Gastrocnemius medialis (tissue), 4 donors: ENCODE data around the gene RNF151.

Experiments
- POLR2A ChIP-seq, 2 donors: fragments of 450-650 bp; IDR thresholded peaks; one replicate each; pipeline ENCODE4 v1.6.1; 2017; ENCODE audit warnings: antibody characterized with exemption in 2 of 2, mild to moderate bottlenecking in 2 of 2, moderate library complexity in 2 of 2
- TF ChIP-seq, protein P1 (sequence below), 5 experiments: fragments of 450-650 bp in 3 of 5; fragments of 200-600 bp in 2 of 5; sonication (generic) in 2 of 5; IDR thresholded peaks in 4 of 5; conservative IDR thresholded peaks in 1 of 5; 1 replicate in 4 of 5; 2 replicates in 1 of 5; pipeline ENCODE4 v1.5.1; 2016 to 2019; ENCODE audit warnings: antibody characterized with exemption in 5 of 5, mild to moderate bottlenecking in 3 of 5, moderate library complexity in 3 of 5

- TF ChIP-seq, protein P1, sequence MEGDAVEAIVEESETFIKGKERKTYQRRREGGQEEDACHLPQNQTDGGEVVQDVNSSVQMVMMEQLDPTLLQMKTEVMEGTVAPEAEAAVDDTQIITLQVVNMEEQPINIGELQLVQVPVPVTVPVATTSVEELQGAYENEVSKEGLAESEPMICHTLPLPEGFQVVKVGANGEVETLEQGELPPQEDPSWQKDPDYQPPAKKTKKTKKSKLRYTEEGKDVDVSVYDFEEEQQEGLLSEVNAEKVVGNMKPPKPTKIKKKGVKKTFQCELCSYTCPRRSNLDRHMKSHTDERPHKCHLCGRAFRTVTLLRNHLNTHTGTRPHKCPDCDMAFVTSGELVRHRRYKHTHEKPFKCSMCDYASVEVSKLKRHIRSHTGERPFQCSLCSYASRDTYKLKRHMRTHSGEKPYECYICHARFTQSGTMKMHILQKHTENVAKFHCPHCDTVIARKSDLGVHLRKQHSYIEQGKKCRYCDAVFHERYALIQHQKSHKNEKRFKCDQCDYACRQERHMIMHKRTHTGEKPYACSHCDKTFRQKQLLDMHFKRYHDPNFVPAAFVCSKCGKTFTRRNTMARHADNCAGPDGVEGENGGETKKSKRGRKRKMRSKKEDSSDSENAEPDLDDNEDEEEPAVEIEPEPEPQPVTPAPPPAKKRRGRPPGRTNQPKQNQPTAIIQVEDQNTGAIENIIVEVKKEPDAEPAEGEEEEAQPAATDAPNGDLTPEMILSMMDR (IDR thresholded peaks at IDR 0.05 in 4 of 5, conservative IDR thresholded peaks at IDR 0.05 in 1 of 5): peak; percentile 50 to 79 (median 59)
- peak; percentile 93 to 94 for TF ChIP-seq POLR2A (IDR thresholded peaks at IDR 0.05)
Measured at GRCh38 chr16:1959269-1960039, 7.2 kb upstream of the RNF151 start, which contains the start of gene NDUFB10.
